Activated CD4-positive, alpha-beta T cell treated with anti-CD3 and anti-CD28 coated beads for 4 hours (primary cell): Measurements from ENCODE around the gene TRPT1.

Experiments used
- DNase-seq, 2 donors: peaks; one replicate each; pipeline ENCODE4 v3.0.0-alpha.2; 2020

The TRPT1 gene

GRCh38 chr11:64225608-64226506 is at the start of gene TRPT1, which contains the start of gene NUDT22:
Gene TRPT1 (minus strand): TSS chr11:64226186. CDS start chr11:64225860, 326 bp downstream.
Gene NUDT22 (plus strand): TSS chr11:64226274. CDS start chr11:64226653, 379 bp downstream.
- DNase-seq: peak; percentile 85 to 92

- no peak for DNase-seq
These were observed 49.2 kb upstream of the TRPT1 start for GRCh38 chr11:64275031-64275800.

- DNase-seq: peak; percentile 97
These were observed 43.7 kb upstream of the TRPT1 start for GRCh38 chr11:64269540-64270220.

GRCh38 chr11:64268893-64269539 is 43.0 kb upstream of the TRPT1 start:
- DNase-seq: peak in 1 of 2 donors; percentile 35

GRCh38 chr11:64268025-64268892 is 42.3 kb upstream of the TRPT1 start:
- DNase-seq: no peak

DNA sequence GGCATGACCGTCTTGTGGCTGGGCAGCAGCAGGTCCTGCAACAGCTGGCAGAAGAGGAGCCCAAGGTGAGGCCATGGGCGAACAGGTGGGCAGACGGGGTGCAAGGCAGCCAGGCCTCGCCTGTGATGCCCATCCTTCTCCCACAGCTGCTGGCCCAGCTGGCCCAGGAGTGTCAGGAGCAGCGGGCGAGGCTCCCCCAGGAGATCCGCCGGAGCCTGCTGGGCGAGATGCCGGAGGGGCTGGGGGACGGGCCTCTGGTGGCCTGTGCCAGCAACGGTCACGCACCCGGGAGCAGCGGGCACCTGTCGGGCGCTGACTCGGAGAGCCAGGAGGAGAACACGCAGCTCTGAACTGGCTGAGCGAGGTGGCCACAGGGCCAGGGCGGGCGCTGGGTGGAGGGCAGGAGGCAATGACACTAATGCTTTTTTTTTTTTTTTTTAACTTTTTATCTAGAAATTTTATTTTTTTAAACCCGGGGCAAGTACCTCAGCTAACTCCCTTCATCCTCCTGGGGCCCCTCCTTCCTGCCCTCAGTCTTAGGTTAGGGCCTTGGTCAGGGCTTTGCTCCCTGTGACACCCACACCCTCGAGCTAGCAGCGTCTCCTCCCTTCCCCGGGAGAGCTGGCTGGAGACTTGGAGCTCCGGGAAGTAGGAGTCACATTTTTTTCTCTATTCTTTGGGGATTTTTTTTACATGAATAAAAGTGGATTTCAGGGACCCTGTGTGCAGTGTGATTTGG is 41.4 kb upstream of the TRPT1 start:
- no peak for DNase-seq

- DNase-seq: no peak
These were observed 40.4 kb upstream of the TRPT1 start for GRCh38 chr11:64266339-64266738.

GRCh38 chr11:64265176-64266160 is 39.5 kb upstream of the TRPT1 start:
- DNase-seq: no peak

DNA sequence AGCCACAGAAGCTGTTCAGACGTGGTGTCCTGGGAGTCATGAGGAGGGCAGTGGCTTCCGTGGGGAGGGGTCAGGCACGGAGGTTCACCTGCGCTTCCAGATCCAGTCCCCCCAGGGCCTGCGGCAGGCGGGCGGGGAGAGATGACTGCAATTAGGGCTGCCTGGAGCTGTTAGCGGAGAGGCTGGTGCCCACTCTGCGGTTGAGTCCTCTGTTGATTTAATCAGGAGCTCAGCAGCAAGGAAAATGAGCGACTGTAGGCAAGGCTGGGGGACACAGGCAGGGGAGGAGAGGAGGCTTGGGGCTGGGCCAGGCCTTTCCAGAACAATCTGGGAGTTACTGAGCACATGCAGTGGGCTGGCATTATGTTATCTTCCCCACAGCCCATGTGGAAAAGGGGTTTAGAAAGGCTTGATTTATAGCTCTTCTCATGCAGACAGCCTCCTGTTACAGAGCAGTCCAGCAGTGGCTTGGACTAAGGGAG is 38.4 kb upstream of the TRPT1 start:
- no peak for DNase-seq

GRCh38 chr11:64263947-64264317 is 37.9 kb upstream of the TRPT1 start:
- no peak for DNase-seq

DNA sequence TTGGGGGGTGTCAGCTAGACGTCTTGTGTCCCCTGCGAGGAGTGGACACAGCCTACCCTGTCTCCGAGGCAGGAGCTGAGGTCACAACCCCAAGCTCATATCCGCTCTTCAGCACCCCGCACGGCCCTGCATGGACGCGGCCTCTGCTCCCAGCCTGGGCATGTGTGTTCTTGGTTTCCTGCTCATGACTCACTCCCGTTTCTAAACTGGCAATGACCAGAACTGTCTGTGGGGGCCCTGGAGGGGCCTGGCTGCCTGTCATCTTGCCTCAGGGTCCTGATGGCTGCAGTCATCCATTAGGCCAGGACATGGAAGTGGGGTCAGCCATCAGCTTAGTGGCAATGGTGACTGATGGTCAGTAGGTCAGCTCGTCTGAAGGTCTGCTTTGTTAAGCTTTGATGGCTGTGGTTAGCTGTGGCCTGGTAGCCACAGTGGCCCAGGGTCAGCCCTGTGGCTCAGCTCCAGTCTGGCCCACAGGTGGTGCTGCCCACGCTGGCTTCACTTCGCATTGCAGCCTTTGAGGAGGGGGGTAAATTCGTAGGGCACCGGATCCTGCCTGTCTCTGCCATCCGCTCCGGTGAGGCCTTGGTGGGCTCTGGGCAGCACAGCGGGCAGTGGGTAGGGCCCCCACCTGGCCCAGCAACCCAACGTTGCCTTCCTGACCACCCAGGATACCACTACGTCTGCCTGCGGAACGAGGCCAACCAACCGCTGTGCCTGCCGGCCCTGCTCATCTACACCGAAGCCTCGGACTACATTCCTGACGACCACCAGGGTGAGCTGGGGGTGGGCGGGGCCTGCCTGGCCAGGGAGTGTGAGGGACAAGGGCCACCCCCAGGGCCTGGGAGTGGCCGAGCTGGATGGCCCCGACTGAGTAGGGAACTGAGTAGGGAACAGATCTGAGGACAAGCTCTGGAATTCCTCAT is 37.3 kb upstream of the TRPT1 start:
- no peak for DNase-seq

DNA sequence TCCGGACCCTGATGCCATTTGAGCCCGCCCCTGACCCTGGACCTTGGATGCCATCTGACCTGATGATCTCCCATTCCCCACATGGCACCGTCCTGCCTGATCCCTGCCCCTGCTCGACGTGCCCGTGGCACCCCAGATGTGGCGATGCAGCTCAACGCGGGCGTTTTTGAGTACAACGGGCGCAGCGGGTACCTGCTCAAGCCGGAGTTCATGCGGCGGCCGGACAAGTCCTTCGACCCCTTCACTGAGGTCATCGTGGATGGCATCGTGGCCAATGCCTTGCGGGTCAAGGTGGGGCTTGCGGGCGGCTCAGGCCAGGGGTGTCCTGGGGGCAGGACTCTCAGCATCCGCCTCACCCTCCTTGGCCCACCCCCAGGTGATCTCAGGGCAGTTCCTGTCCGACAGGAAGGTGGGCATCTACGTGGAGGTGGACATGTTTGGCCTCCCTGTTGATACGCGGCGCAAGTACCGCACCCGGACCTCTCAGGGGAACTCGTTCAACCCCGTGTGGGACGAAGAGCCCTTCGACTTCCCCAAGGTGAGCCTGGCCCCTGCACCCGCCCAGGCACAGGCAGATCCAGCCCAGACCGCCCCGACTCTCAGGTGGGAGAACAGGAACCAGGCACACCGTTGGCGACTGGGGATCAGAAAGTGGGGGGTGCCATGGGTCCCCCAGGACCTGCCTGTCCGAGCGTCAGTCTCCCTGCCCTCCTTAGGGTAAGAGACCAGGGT is 36.5 kb upstream of the TRPT1 start:
- no peak for DNase-seq

DNA sequence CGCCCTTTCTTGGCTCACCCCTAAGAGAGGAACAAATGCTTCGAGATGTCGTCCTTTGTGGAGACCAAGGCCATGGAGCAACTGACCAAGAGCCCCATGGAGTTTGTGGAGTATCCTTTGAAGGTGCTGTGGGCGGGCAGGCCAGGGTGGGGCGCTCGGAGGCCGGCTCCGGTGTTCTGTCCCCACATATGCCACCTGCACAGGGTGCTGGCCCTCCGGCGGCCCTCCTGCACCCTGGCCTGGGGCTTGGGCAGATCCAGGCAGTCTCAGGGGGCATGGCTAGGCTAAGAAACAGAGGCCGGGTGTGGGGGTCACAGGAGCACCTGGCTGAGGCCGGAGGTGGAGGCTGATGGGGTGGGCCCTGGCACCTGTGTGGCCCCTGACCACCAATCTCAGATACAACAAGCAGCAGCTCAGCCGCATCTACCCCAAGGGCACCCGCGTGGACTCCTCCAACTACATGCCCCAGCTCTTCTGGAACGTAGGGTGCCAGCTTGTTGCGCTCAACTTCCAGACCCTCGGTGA is 35.6 kb upstream of the TRPT1 start:
- no peak for DNase-seq

DNA sequence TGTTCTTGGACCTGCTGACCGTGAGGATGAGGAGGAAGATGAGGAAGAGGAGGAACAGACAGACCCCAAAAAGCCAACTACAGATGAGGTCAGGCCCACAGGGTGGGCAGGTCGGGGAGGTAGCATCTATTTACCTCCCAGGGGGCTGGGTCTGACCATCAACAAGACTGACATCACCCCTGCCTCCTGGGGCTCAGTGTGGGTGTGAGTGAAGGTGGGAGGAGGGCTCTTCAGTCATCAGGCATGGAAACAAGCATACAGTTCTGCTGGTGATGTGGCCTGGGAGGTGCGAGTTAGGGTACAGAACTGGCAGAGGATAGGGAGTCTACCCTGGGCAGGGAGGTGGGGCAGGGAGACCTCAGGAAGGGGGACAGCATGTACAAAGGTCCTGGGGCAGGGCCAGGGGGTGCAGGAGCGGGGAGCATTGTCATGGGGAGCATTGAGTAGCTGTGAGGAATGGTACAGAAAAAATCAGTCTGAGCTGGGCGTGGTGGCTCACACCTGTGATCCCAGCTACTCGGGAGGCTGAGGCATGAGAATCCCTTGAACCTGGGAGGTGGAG is 34.2 kb upstream of the TRPT1 start:
- DNase-seq: no peak

GRCh38 chr11:64259533-64260067 is 33.6 kb upstream of the TRPT1 start:
- no peak for DNase-seq

DNA sequence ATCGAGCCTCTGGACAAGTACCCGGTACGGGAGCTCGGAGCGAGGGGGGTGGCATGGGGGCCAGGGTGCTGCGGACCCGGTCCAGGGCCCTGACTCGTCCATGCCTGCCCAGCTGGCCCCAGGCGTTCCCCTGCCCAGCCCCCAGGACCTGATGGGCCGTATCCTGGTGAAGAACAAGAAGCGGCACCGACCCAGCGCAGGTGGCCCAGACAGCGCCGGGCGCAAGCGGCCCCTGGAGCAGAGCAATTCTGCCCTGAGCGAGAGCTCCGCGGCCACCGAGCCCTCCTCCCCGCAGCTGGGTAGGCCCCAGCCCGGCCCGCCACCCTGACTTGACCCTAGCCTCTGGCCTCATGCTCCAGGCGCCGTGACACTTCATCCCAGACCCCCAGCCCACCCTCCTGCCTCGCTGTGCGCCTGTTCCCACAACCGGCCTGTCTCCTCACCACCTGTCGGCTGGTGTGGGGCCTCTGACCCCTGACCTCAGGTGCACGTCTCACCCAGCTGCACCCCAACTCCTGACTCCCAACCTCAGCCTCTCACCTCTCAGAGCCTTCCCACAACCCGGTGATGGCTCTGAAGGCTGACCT is 33.1 kb upstream of the TRPT1 start:
- DNase-seq: no peak
